K562 treated with DMSO at 1 percent for 24 hours (cell line): ENCODE data around the gene TMEM52. TPM values are rescaled to one million over a fixed set of nuclear protein-coding genes. Genes with fewer than 3 reads are reported as not detected.

ENCODE experiments used
- total RNA-seq: library from RNA; unstranded; fragments of 300-600 nt; gene quantifications from 2 replicates; pipeline ENCODE4 v1.2.3, GENCODE V29; 2022; ENCODE audit warnings: low read depth; ENCODE audit not compliant: insufficient read depth

The TMEM52 gene
- 4.1 and 4.2 TPM in 2 replicates for total RNA-seq

DNA sequence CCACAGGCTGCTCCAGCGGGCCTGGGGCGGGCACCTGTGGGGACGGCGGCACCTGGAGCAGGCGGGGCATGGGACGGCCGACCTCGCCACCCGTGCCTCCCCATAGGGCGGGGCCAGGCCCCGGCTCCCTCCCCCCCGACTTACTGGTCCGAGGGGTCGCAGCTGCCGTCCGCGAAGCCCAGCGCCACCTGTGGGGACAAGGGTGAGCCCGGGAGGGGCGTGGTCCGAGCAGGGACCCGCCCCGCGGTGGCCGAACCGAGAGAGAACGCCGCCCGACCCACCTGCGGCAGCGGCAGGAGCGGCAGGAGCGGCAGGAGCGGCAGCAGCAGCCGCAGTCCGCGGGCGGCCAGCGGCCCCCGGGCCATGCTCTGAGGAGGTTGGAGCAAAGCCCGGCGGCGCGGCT lies at the start of gene TMEM52:
TMEM52 (minus strand) TSS at position 379 of the 403 bp plus-strand sequence; CDS start at position 365, 14 bp downstream.

GRCh38 chr1:1914971-1915692 lies 3.9 kb downstream of the TMEM52 start, which contains the start of gene CALML6:
CALML6 (plus strand) TSS chr1:1915260; CDS start chr1:1915281, 21 bp downstream.

GRCh38 chr1:1890506-1891348 lies 28.4 kb downstream of the TMEM52 start, which contains the start of gene GNB1:
GNB1 (minus strand) TSS chr1:1891087; CDS start chr1:1825453, 65,634 bp downstream.

Other genes with a start within 250 kb of the TMEM52 start
- gene SLC35E2B, start 226.5 kb downstream of the TMEM52 start, total RNA-seq = 66.2 and 69.4 TPM in 2 replicates
- gene CDK11A, start 194.9 kb downstream of the TMEM52 start, total RNA-seq = 55.0 and 69.4 TPM in 2 replicates
- gene NADK, start 140.8 kb downstream of the TMEM52 start, total RNA-seq = 92.6 and 99.6 TPM in 2 replicates
- gene GNB1, start 28.2 kb downstream of the TMEM52 start, total RNA-seq = 233 and 242 TPM in 2 replicates
- not detected in 2 replicates for gene CALML6, start 4.0 kb downstream of the TMEM52 start, total RNA-seq
- 0.32 TPM in 1 of 2 replicates, not detected in the other for gene CFAP74, start 84.5 kb upstream of the TMEM52 start, total RNA-seq
- gene GABRD, start 100.1 kb upstream of the TMEM52 start, total RNA-seq = not detected in 2 replicates
- gene PRKCZ, start 131.1 kb upstream of the TMEM52 start, total RNA-seq = 5.0 and 5.7 TPM in 2 replicates